A549 (cell line): Measurements from ENCODE around the gene PSMD6.

Experiments
- BHLHE40 ChIP-seq: IDR thresholded peaks from 2 replicates; pipeline ENCODE4 v1.6.1; 2012; ENCODE audit warnings: low read depth, low read length, inconsistent platforms
- HOXA7 ChIP-seq: fragments of 250-450 bp; sonication (Bioruptor Pico); IDR thresholded peaks from 2 replicates; pipeline ENCODE4 v1.5.0; 2020; ENCODE audit warnings: mild to moderate bottlenecking, moderate library complexity
- PHF8 ChIP-seq: fragments of 200-600 bp; sonication (generic); IDR thresholded peaks from 2 replicates; pipeline ENCODE4 v1.6.1; 2016; ENCODE audit warnings: low read depth, mild to moderate bottlenecking, antibody characterized with exemption, moderate library complexity, borderline replicate concordance
- POLR2A ChIP-seq: IDR thresholded peaks from 2 replicates; pipeline ENCODE4 v1.6.1; 2012; ENCODE audit warnings: mild to moderate bottlenecking, low read length
- TF ChIP-seq, protein P1 (sequence below): fragments of >200 bp; sonication (Bioruptor Twin); formaldehyde crosslinking; IDR thresholded peaks from 3 replicates; pipeline ENCODE4 v1.5.1; 2016
- TF ChIP-seq, protein P2 (sequence below): fragments of 200-600 bp; sonication (generic); IDR thresholded peaks from 2 replicates; pipeline ENCODE4 v1.6.1; 2016; ENCODE audit warnings: antibody characterized with exemption, mild to moderate bottlenecking, moderate library complexity

DNA sequence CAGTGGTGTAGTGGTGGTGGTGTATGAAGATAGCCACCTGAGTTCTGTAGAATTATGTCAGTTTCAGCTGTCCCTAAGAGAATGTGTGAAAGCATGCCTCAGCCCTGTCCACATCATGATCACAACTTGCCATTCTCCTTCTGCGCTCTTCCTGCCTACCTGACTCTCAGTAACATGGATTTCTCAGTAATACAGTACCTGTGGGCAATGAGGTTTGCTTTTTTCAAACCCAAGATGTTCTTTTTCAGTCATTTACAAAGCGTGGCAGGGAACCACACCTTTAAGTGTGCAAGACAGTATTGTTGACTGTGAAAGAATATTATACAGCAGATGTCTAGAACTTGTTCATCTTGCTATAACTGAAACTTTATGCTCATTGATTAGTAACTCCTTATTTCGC lies 38.9 kb downstream of the PSMD6 start:
- no peak for TF ChIP-seq HOXA7 (CRISPR knock-in tag)
- no peak for TF ChIP-seq POLR2A
- TF ChIP-seq, protein P1, sequence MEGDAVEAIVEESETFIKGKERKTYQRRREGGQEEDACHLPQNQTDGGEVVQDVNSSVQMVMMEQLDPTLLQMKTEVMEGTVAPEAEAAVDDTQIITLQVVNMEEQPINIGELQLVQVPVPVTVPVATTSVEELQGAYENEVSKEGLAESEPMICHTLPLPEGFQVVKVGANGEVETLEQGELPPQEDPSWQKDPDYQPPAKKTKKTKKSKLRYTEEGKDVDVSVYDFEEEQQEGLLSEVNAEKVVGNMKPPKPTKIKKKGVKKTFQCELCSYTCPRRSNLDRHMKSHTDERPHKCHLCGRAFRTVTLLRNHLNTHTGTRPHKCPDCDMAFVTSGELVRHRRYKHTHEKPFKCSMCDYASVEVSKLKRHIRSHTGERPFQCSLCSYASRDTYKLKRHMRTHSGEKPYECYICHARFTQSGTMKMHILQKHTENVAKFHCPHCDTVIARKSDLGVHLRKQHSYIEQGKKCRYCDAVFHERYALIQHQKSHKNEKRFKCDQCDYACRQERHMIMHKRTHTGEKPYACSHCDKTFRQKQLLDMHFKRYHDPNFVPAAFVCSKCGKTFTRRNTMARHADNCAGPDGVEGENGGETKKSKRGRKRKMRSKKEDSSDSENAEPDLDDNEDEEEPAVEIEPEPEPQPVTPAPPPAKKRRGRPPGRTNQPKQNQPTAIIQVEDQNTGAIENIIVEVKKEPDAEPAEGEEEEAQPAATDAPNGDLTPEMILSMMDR, result no peak
- TF ChIP-seq PHF8, result no peak
- TF ChIP-seq BHLHE40, result no peak
- TF ChIP-seq, protein P2, sequence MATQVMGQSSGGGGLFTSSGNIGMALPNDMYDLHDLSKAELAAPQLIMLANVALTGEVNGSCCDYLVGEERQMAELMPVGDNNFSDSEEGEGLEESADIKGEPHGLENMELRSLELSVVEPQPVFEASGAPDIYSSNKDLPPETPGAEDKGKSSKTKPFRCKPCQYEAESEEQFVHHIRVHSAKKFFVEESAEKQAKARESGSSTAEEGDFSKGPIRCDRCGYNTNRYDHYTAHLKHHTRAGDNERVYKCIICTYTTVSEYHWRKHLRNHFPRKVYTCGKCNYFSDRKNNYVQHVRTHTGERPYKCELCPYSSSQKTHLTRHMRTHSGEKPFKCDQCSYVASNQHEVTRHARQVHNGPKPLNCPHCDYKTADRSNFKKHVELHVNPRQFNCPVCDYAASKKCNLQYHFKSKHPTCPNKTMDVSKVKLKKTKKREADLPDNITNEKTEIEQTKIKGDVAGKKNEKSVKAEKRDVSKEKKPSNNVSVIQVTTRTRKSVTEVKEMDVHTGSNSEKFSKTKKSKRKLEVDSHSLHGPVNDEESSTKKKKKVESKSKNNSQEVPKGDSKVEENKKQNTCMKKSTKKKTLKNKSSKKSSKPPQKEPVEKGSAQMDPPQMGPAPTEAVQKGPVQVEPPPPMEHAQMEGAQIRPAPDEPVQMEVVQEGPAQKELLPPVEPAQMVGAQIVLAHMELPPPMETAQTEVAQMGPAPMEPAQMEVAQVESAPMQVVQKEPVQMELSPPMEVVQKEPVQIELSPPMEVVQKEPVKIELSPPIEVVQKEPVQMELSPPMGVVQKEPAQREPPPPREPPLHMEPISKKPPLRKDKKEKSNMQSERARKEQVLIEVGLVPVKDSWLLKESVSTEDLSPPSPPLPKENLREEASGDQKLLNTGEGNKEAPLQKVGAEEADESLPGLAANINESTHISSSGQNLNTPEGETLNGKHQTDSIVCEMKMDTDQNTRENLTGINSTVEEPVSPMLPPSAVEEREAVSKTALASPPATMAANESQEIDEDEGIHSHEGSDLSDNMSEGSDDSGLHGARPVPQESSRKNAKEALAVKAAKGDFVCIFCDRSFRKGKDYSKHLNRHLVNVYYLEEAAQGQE, result no peak
